ENCODE results near the gene TAAR2.
"Not testable (repeated sequence)": the region's sequence is repeated elsewhere in the genome, so short reads cannot be mapped to it uniquely, and the experiment has no call there.

TAAR2 gene

DNA sequence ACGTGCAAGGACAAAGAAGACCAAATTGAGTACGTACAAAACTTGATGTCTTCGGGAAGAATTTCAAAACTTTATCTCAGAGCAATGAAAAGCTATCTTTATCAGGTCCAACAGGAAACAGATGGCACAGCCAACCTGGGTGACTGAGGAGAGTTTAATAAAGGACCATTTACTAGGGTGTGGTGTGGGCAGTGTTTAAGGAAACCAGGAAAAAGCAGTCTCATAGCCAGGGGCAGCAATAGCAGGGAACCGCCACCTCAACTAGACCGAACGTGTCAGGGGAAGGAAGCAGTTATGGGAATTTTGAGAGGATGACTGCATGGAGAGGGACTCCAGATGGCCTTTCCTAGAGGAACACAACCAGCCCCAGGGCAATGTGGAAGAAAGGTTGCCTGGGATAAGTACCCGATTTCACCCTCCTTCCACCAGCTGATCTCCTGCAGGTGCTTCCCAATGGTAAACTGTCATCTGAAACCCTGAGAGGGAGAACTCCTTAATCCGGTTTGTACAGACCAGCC is 19.4 kb downstream of the TAAR2 start:
- TF ChIP-seq EZH2phosphoT487 (IDR thresholded peaks at IDR 0.05; ENCODE audit: low read depth), result no peak
- TF ChIP-seq, protein P1, sequence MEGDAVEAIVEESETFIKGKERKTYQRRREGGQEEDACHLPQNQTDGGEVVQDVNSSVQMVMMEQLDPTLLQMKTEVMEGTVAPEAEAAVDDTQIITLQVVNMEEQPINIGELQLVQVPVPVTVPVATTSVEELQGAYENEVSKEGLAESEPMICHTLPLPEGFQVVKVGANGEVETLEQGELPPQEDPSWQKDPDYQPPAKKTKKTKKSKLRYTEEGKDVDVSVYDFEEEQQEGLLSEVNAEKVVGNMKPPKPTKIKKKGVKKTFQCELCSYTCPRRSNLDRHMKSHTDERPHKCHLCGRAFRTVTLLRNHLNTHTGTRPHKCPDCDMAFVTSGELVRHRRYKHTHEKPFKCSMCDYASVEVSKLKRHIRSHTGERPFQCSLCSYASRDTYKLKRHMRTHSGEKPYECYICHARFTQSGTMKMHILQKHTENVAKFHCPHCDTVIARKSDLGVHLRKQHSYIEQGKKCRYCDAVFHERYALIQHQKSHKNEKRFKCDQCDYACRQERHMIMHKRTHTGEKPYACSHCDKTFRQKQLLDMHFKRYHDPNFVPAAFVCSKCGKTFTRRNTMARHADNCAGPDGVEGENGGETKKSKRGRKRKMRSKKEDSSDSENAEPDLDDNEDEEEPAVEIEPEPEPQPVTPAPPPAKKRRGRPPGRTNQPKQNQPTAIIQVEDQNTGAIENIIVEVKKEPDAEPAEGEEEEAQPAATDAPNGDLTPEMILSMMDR (IDR thresholded peaks at IDR 0.05; ENCODE audit: low read depth, low read length), result no peak
- H3K27ac ChIP-seq (ENCODE audit: low read length), result no peak overlapping the region
- H3K9ac ChIP-seq (ENCODE audit: low read length), result no peak overlapping the region
- no peaks in the 10 kb centered on the region for H3K79me2 ChIP-seq (ENCODE audit: low read length)
- no peak overlapping the region for H3K4me2 ChIP-seq (ENCODE audit: low read length)
- H4K20me1 ChIP-seq (ENCODE audit: insufficient read depth, low read length), result no peaks in the 10 kb centered on the region
- no peaks in the 10 kb centered on the region for H3K9me3 ChIP-seq (ENCODE audit: insufficient read depth, low read length)
- no peaks in the 10 kb centered on the region for H3K27me3 ChIP-seq (ENCODE audit: low read depth, low read length)
- H2AFZ ChIP-seq (ENCODE audit: low read depth, low read length), result no peak overlapping the region
- no peaks in the 10 kb centered on the region for H3K4me1 ChIP-seq (ENCODE audit: low read length)
- no peak overlapping the region for H3K4me3 ChIP-seq (ENCODE audit: low read length)
- H3K36me3 ChIP-seq (replicated peaks; ENCODE audit: low read depth, low read length), result no peaks in the 10 kb centered on the region

DNA sequence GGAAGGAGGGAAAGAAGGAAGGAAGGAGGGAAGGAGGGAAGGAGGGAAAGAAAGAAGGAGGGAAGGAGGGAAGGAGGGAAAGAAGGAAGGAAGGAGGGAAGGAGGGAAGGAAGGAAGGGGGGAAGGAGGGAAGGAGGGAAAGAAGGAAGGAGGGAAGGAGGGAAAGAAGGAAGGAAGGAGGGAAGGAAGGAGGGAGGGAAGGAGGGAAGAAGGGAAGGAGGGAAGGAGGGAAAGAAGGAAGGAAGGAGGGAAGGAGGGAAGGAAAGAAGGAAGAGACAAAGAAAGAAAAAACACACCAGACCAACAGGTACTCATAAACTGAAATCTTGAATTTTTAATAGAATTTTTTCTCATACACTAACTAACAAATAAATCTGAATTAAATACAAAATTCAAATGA is 23.2 kb downstream of the TAAR2 start:
- not testable (repeated sequence) for H4K20me1 ChIP-seq (ENCODE audit: insufficient read depth, low read length); H3K79me2 ChIP-seq (ENCODE audit: low read length); H3K36me3 ChIP-seq (replicated peaks; ENCODE audit: low read depth, low read length); H3K27me3 ChIP-seq (ENCODE audit: low read depth, low read length); H3K4me3 ChIP-seq (ENCODE audit: low read length); H3K9me3 ChIP-seq (ENCODE audit: insufficient read depth, low read length); H2AFZ ChIP-seq (ENCODE audit: low read depth, low read length); H3K4me1 ChIP-seq (ENCODE audit: low read length); H3K9ac ChIP-seq (ENCODE audit: low read length); H3K4me2 ChIP-seq (ENCODE audit: low read length); H3K27ac ChIP-seq (ENCODE audit: low read length)

DNA sequence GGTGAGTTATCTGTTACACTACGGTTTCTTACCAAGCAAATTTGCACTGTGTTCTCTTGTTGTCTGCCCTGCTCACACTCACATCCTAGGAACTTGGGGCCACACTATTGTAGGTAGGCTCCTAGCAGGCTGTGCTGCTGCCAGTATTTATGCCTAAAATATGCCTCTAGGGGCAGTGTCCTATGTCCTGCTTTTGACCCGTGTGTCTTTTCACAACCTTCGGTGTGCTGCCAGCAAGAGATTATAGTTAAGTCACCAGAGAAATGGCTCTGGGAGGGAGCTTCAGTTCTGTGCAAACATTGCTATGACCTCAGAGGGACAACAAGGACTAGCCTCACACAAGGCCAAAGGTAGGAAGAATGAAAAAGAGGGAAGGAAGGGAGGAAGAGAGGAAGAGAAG is 25.6 kb downstream of the TAAR2 start:
- no peaks in the 10 kb centered on the region for H3K27me3 ChIP-seq (ENCODE audit: low read depth, low read length)
- no peaks in the 10 kb centered on the region for H4K20me1 ChIP-seq (ENCODE audit: insufficient read depth, low read length)
- H3K4me2 ChIP-seq (ENCODE audit: low read length), result peak overlapping the region; percentile 59
- no peaks in the 10 kb centered on the region for H3K9me3 ChIP-seq (ENCODE audit: insufficient read depth, low read length)
- H3K27ac ChIP-seq (ENCODE audit: low read length), result no peak overlapping the region
- TF ChIP-seq, protein P1 (IDR thresholded peaks at IDR 0.05; ENCODE audit: low read depth, low read length), result peak; percentile 56
- TF ChIP-seq EZH2phosphoT487 (IDR thresholded peaks at IDR 0.05; ENCODE audit: low read depth), result no peak
- no peak overlapping the region for H3K9ac ChIP-seq (ENCODE audit: low read length)
- peak overlapping the region; percentile 55; the same call in 1 of the 2 replicates for H2AFZ ChIP-seq (ENCODE audit: low read depth, low read length)
- H3K36me3 ChIP-seq (replicated peaks; ENCODE audit: low read depth, low read length), result no peaks in the 10 kb centered on the region
- no peaks in the 10 kb centered on the region for H3K79me2 ChIP-seq (ENCODE audit: low read length)
- H3K4me1 ChIP-seq (ENCODE audit: low read length), result no peaks in the 10 kb centered on the region
- H3K4me3 ChIP-seq (ENCODE audit: low read length), result no peak overlapping the region

DNA sequence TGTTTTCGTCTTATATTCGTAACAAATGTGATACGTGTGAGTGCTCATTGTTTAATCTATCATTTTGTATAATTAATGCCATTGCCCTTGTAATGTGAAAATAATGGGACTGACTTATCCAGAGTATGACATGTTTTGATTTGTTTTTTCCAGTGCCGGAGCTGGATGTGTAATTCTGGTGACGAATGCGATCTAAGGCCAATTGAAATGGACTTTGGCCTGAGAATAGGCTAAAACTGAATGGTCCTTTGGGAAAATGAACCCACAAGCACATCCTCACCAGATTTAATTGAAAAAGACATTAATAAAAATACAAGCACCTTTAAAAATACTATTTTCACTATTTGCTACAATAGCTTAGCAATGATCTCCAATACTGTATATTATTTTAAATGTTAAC is 27.9 kb downstream of the TAAR2 start:
- Histone ChIP-seq H3K4me3 (ENCODE audit: low read length) (no peak overlapping the region), H3K4me2 (ENCODE audit: low read length) (no peak overlapping the region), H4K20me1 (ENCODE audit: insufficient read depth, low read length) (no peaks in the 10 kb centered on the region), H3K9me3 (ENCODE audit: insufficient read depth, low read length) (no peaks in the 10 kb centered on the region), H2AFZ (ENCODE audit: low read depth, low read length) (no peak overlapping the region), H3K79me2 (ENCODE audit: low read length) (no peaks in the 10 kb centered on the region), H3K4me1 (ENCODE audit: low read length) (no peaks in the 10 kb centered on the region), H3K27ac (ENCODE audit: low read length) (no peak overlapping the region), H3K36me3 (replicated peaks; ENCODE audit: low read depth, low read length) (no peaks in the 10 kb centered on the region), H3K27me3 (ENCODE audit: low read depth, low read length) (no peaks in the 10 kb centered on the region), H3K9ac (ENCODE audit: low read length) (no peak overlapping the region)
- TF ChIP-seq EZH2phosphoT487 (IDR thresholded peaks at IDR 0.05; ENCODE audit: low read depth), result no peak
- TF ChIP-seq, protein P1 (IDR thresholded peaks at IDR 0.05; ENCODE audit: low read depth, low read length), result no peak

DNA sequence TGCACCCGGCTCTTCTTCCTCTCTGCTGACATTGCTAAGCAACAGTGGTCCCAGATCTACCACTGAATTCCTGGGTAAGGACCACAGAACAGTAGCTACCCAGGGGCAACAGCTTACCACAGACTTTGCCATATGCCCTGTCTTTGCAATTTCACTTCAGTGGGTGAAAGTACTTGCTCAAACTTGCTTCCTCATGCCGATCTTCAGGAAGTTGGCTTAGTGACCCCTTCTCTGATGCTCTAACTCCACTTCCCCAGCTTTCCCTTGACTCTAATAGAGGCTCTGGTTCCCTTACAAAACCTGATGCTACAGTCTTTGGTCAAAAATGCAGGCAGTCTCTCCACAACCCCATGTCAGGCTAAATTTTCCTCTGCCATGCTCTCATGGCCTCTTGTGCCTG is 31.2 kb downstream of the TAAR2 start:
- Histone ChIP-seq H2AFZ (ENCODE audit: low read depth, low read length) (no peak overlapping the region), H4K20me1 (ENCODE audit: insufficient read depth, low read length) (no peaks in the 10 kb centered on the region), H3K4me1 (ENCODE audit: low read length) (no peaks in the 10 kb centered on the region), H3K27ac (ENCODE audit: low read length) (no peak overlapping the region), H3K4me3 (ENCODE audit: low read length) (no peak overlapping the region), H3K27me3 (ENCODE audit: low read depth, low read length) (no peaks in the 10 kb centered on the region), H3K9me3 (ENCODE audit: insufficient read depth, low read length) (no peaks in the 10 kb centered on the region), H3K4me2 (ENCODE audit: low read length) (no peak overlapping the region), H3K9ac (ENCODE audit: low read length) (no peak overlapping the region), H3K79me2 (ENCODE audit: low read length) (no peaks in the 10 kb centered on the region), H3K36me3 (replicated peaks; ENCODE audit: low read depth, low read length) (no peaks in the 10 kb centered on the region)
- TF ChIP-seq EZH2phosphoT487 (IDR thresholded peaks at IDR 0.05; ENCODE audit: low read depth), result no peak
- TF ChIP-seq, protein P1 (IDR thresholded peaks at IDR 0.05; ENCODE audit: low read depth, low read length), result no peak
